OCI-LY7 (cell line): ENCODE measurements around the gene FAU. TPM values are rescaled to one million over a fixed set of nuclear protein-coding genes. Genes with fewer than 3 reads are reported as not detected.

Experiments used
- BruUV-seq: library from RNA; stranded (reverse); fragments of 400-500 nt; replicated peaks from 2 replicates; lab custom pipeline; 2021; lab: Mats Ljungman, UMichigan
- CTCF ChIA-PET: fragments of 300-600 bp; sonication (Branson Sonifier 250); formaldehyde crosslinking; loops from one replicate; lab custom pipeline; 2022; ENCODE audit warnings: antibody characterized with exemption; ENCODE audit not compliant: unreplicated experiment; lab: Charles Lee
- POLR2A ChIA-PET: fragments of 300-600 bp; sonication (Branson Sonifier 250); formaldehyde crosslinking; loops from one replicate; lab custom pipeline; 2022; ENCODE audit warnings: antibody characterized with exemption; lab: Charles Lee
- DNase-seq: peaks from one replicate; pipeline ENCODE4 v3.0.0-alpha.2; 2015; ENCODE audit warnings: low spot score
- H2AFZ ChIP-seq: fragments of 200-600 bp; sonication (generic), shearing (Covaris generic); 2 replicates; pipeline ENCODE4 v1.6.1; 2014; ENCODE audit warnings: mild to moderate bottlenecking, antibody characterized with exemption, low read length, moderate library complexity
- H3K27ac ChIP-seq: fragments of 200-600 bp; sonication (generic); 2 replicates; pipeline ENCODE4 v1.5.1; 2014; ENCODE audit warnings: mixed run types, low read depth, mild to moderate bottlenecking, moderate library complexity, low read length, inconsistent platforms; ENCODE audit not compliant: poor library complexity, severe bottlenecking
- H3K36me3 ChIP-seq: fragments of 200-600 bp; sonication (generic); 2 replicates; pipeline ENCODE4 v1.6.1; 2014; ENCODE audit warnings: mild to moderate bottlenecking, antibody characterized with exemption, low read length, moderate library complexity, mixed read lengths; ENCODE audit not compliant: insufficient read depth
- H3K4me1 ChIP-seq: fragments of 200-600 bp; sonication (generic); 2 replicates; pipeline ENCODE4 v1.5.1; 2014; ENCODE audit warnings: mild to moderate bottlenecking, low read length; ENCODE audit not compliant: insufficient read depth, poor library complexity, severe bottlenecking
- H3K4me2 ChIP-seq: fragments of 200-600 bp; sonication (generic); 2 replicates; pipeline ENCODE4 v1.6.1; 2014; ENCODE audit warnings: mild to moderate bottlenecking, low read length
- H3K4me3 ChIP-seq: fragments of 200-600 bp; sonication (generic); 2 replicates; pipeline ENCODE4 v1.5.1; 2014; ENCODE audit warnings: mild to moderate bottlenecking, low read depth, low read length; ENCODE audit not compliant: poor library complexity, severe bottlenecking
- H3K79me2 ChIP-seq: fragments of 200-600 bp; sonication (generic); 2 replicates; pipeline ENCODE4 v1.6.1; 2016; ENCODE audit warnings: low read depth, mild to moderate bottlenecking, low read length, moderate library complexity, mixed read lengths; ENCODE audit not compliant: insufficient read depth
- H3K9me2 ChIP-seq: fragments of 200-600 bp; sonication (generic); 2 replicates; pipeline ENCODE4 v1.6.1; 2016; ENCODE audit warnings: mild to moderate bottlenecking, low read length, mixed read lengths; ENCODE audit not compliant: insufficient read depth
- H3K9me3 ChIP-seq: fragments of 200-600 bp; sonication (generic); 2 replicates; pipeline ENCODE4 v1.6.1; 2014; ENCODE audit warnings: mild to moderate bottlenecking, mixed run types, low read length, mixed read lengths
- H4K20me1 ChIP-seq: fragments of 200-600 bp; sonication (generic); 2 replicates; pipeline ENCODE4 v1.6.1; 2014; ENCODE audit warnings: mild to moderate bottlenecking, antibody characterized with exemption, low read length, moderate library complexity, mixed read lengths; ENCODE audit not compliant: insufficient read depth
- EZH2phosphoT487 ChIP-seq: fragments of 200-600 bp; sonication (generic); IDR thresholded peaks from 2 replicates; pipeline ENCODE4 v1.6.1; 2018; ENCODE audit warnings: low read depth, borderline replicate concordance, mild to moderate bottlenecking, mixed run types, antibody characterized with exemption, low read length, moderate library complexity, mixed read lengths
- intact Hi-C: fragments of 100-400 bp; cut with micrococcal nuclease; formaldehyde crosslinking; loops from one replicate; pipeline ENCODE4 v1.10.0; 2022; ENCODE audit not compliant: unreplicated experiment
- total RNA-seq, 2 experiments: library from RNA; depleted of rRNA in 1 of 2; stranded (reverse); fragments of >200 nt in 1 of 2; shearing (Covaris generic) in 1 of 2; gene quantifications; 2 replicates each; pipeline ENCODE4 v1.2.3, GENCODE V29; 2014 to 2022
- TF ChIP-seq, protein P1 (sequence below): fragments of 200-600 bp; sonication (generic); conservative IDR thresholded peaks from 2 replicates; pipeline ENCODE4 v1.5.1; 2014; ENCODE audit warnings: mild to moderate bottlenecking, antibody characterized with exemption, low read length, moderate library complexity, mixed read lengths

Gene FAU
- total RNA-seq, 2 experiments from 2014 or later, result 1,406 to 1,573 TPM

DNA sequence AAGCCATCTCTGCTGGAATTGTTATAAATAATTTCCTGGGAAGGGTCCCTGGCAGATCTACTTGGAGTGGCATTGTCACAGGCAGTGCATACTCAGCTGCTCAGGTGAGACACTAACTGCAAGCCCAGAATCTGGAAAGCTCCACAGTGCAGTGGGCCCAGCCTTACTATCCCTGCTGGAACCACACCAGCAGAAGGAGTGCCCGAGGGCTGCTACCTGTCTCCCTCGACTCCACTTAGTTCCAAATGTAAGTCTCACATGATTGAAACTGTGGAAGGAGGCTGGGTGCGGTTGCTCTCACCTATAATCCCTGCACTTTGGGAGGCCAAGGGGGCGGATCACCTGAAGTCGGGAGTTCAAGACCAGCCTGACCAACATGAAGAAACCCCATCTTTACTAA, 26.7 kb upstream of the FAU start:
- DNase-seq, result no peak
- Histone ChIP-seq H3K4me3 (no peak overlapping the region), H3K4me2 (no peak overlapping the region), H4K20me1 (no peaks in the 10 kb centered on the region), H3K27ac (no peak overlapping the region), H3K36me3 (no peaks in the 10 kb centered on the region; the same call in 1 of the 2 replicates), H3K9me2 (no peaks in the 10 kb centered on the region), H2AFZ (no peak overlapping the region), H3K79me2 (no peaks in the 10 kb centered on the region), H3K4me1 (peaks cover 29% of the 10 kb centered on the region), H3K9me3 (peaks cover 15% of the 10 kb centered on the region; the same call in 1 of the 2 replicates)
- CTCF ChIA-PET, result no interaction called here
- intact Hi-C loops, result no loop called here
- no TSS peak for BruUV-seq
- POLR2A ChIA-PET, result interaction anchor here (0.6 to 0.7 kb wide), 2 partner anchors 8 to 134 kb away, joined by 5 read pairs; no protein-coding TSS in a partner anchor
- TF ChIP-seq, protein P1, sequence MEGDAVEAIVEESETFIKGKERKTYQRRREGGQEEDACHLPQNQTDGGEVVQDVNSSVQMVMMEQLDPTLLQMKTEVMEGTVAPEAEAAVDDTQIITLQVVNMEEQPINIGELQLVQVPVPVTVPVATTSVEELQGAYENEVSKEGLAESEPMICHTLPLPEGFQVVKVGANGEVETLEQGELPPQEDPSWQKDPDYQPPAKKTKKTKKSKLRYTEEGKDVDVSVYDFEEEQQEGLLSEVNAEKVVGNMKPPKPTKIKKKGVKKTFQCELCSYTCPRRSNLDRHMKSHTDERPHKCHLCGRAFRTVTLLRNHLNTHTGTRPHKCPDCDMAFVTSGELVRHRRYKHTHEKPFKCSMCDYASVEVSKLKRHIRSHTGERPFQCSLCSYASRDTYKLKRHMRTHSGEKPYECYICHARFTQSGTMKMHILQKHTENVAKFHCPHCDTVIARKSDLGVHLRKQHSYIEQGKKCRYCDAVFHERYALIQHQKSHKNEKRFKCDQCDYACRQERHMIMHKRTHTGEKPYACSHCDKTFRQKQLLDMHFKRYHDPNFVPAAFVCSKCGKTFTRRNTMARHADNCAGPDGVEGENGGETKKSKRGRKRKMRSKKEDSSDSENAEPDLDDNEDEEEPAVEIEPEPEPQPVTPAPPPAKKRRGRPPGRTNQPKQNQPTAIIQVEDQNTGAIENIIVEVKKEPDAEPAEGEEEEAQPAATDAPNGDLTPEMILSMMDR, result no peak
- no peak for TF ChIP-seq EZH2phosphoT487

DNA sequence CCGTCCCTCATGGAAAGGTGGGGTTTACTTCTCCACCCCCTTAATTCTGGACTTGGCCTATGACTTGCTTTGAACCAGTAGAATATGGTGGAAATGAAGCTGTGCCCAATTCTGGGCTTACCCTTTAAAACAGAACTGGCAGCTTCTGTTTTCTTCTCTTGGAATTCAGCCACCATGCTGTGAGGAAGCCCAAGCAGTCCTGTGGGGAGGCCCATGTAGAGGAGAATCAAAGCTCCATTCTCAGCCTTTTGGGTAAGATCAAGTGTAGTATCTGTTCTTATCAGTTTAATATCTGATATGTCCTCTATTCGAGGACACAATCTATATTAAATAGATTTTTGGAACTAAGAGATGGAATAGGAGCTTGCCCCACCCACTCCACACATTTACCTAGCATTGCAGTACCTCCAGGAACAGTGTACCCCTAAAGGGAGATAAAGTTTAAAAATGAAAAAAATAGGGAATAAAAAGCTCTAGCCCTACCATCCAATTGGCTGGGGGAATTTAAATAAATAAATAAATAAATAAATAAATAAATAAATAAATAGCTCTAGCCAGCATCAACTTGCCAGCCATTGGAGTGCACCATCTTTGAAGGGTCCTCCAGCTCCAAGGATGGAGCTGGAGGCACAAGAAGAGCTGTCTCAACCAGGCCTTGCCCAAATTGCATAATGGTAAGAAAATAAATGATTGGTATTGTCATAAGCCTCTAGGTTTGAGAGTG, 25.6 kb upstream of the FAU start:
- no peak for TF ChIP-seq EZH2phosphoT487
- TF ChIP-seq, protein P1, result no peak
- H2AFZ ChIP-seq, result no peak overlapping the region
- H3K36me3 ChIP-seq, result no peaks in the 10 kb centered on the region; the same call in 1 of the 2 replicates
- intact Hi-C loops, result no loop called here
- BruUV-seq, result no TSS peak
- no peak overlapping the region for H3K4me2 ChIP-seq
- CTCF ChIA-PET, result no interaction called here
- POLR2A ChIA-PET, result interaction anchor here (0.6 to 1.7 kb wide), 4 partner anchors 12 to 77 kb away, joined by 4 to 10 read pairs (median 4); no protein-coding TSS in a partner anchor
- no peaks in the 10 kb centered on the region for H4K20me1 ChIP-seq
- no peak overlapping the region for H3K27ac ChIP-seq
- no peak overlapping the region for H3K4me3 ChIP-seq
- no peak for DNase-seq
- H3K9me2 ChIP-seq, result no peaks in the 10 kb centered on the region
- peaks cover 15% of the 10 kb centered on the region; the same call in 1 of the 2 replicates for H3K9me3 ChIP-seq
- H3K4me1 ChIP-seq, result peaks cover 25% of the 10 kb centered on the region
- no peaks in the 10 kb centered on the region for H3K79me2 ChIP-seq
